Keratinocyte (primary cell): ENCODE results near the gene SLCO1B3. TPM values are rescaled to one million over a fixed set of nuclear protein-coding genes. Genes with fewer than 3 reads are reported as not detected.

Experiments
- DNase-seq: peaks from one replicate; pipeline ENCODE4 v3.0.0-alpha.2; 2011; ENCODE audit warnings: low read depth, missing footprints, low spot score
- FAIRE-seq: peaks from 2 replicates; lab custom pipeline; 2011; peaks lifted over from hg19 to GRCh38; lab: Jason Lieb, UNC
- H2AFZ ChIP-seq: 2 replicates; pipeline ENCODE4 v1.6.0; 2012; ENCODE audit warnings: low read length, control low read depth, inconsistent platforms; ENCODE audit not compliant: control insufficient read depth
- H3K27ac ChIP-seq: 2 replicates; pipeline ENCODE4 v1.5.1; 2011; ENCODE audit warnings: low read length; ENCODE audit not compliant: control insufficient read depth, insufficient read depth
- H3K27me3 ChIP-seq: 3 replicates; pipeline ENCODE4 v1.6.0; 2011; ENCODE audit warnings: low read length; ENCODE audit not compliant: control insufficient read depth, insufficient read depth; ENCODE audit errors: extremely low read depth
- H3K36me3 ChIP-seq, 2 experiments: 2 replicates in 1 of 2; 3 replicates in 1 of 2; pipeline ENCODE4 v1.5.1; 2011; ENCODE audit warnings: low read length in 2 of 2, mild to moderate bottlenecking in 1 of 2; ENCODE audit not compliant: control insufficient read depth in 2 of 2, insufficient read depth in 2 of 2; ENCODE audit errors: extremely low read depth in 1 of 2
- H3K4me1 ChIP-seq: 3 replicates; pipeline ENCODE4 v1.5.1; 2011; ENCODE audit warnings: low read length; ENCODE audit not compliant: control insufficient read depth, insufficient read depth; ENCODE audit errors: extremely low read depth
- H3K4me2 ChIP-seq: 3 replicates; pipeline ENCODE4 v1.6.0; 2011; ENCODE audit warnings: low read depth, low read length; ENCODE audit not compliant: control insufficient read depth, insufficient read depth; ENCODE audit errors: extremely low read depth
- H3K4me3 ChIP-seq, 3 experiments: fragments of 200-600 bp in 1 of 3; sonication (generic) in 1 of 3; 2 replicates in 2 of 3; 3 replicates in 1 of 3; pipeline ENCODE4 v1.5.1; 2011 to 2016; ENCODE audit warnings: low read length in 3 of 3, mild to moderate bottlenecking in 3 of 3, control low read depth in 2 of 3, inconsistent platforms in 1 of 3, low read depth in 1 of 3, mixed read lengths in 1 of 3, mixed run types in 1 of 3, moderate library complexity in 1 of 3; ENCODE audit not compliant: control insufficient read depth in 2 of 3, insufficient read depth in 2 of 3; ENCODE audit errors: extremely low read depth in 1 of 3
- H3K79me2 ChIP-seq: 2 replicates; pipeline ENCODE4 v1.6.0; 2012; ENCODE audit warnings: low read length; ENCODE audit not compliant: control insufficient read depth, insufficient read depth
- H3K9ac ChIP-seq: 3 replicates; pipeline ENCODE4 v1.6.0; 2011; ENCODE audit warnings: low read length; ENCODE audit not compliant: control insufficient read depth, insufficient read depth; ENCODE audit errors: extremely low read depth
- H3K9me1 ChIP-seq: 3 replicates; pipeline ENCODE4 v1.6.0; 2011; ENCODE audit warnings: low read length; ENCODE audit not compliant: control insufficient read depth, insufficient read depth; ENCODE audit errors: extremely low read depth
- H3K9me3 ChIP-seq: 2 replicates; pipeline ENCODE4 v1.5.1; 2012; ENCODE audit warnings: low read depth, low read length; ENCODE audit not compliant: control insufficient read depth
- H4K20me1 ChIP-seq: 3 replicates; pipeline ENCODE4 v1.6.0; 2011; ENCODE audit warnings: low read length; ENCODE audit not compliant: control insufficient read depth, insufficient read depth; ENCODE audit errors: extremely low read depth
- EZH2 ChIP-seq: IDR thresholded peaks from one replicate; pipeline ENCODE4 v1.6.1; 2012; ENCODE audit warnings: inconsistent platforms, mild to moderate bottlenecking, low read length, moderate library complexity
- dilution Hi-C: fragments of 300-500 bp; cut with MboI; formaldehyde crosslinking; loops from one replicate; pipeline ENCODE4 v1.7.0; 2020; ENCODE audit warnings: low sequenced_read_pairs; ENCODE audit not compliant: extremely low pct_ligation_motif_present
- polyA plus RNA-seq, 5 experiments: library from polyadenylated mRNA; depleted of rRNA in 3 of 5; stranded (reverse) in 3 of 5; stranded (forward) in 1 of 5; unstranded in 1 of 5; fragments of >200 nt; gene quantifications; 1 replicate in 1 of 5; 2 replicates in 3 of 5; 3 replicates in 1 of 5; pipeline versions ENCODE4 v1.2.1 to v1.2.3, GENCODE V29; 2011 to 2012; ENCODE audit warnings: missing spikeins in 2 of 5, low read depth in 1 of 5, low replicate concordance in 1 of 5
- TF ChIP-seq, protein P1 (sequence below), 3 experiments: IDR thresholded peaks in 1 of 3; conservative IDR thresholded peaks in 1 of 3; optimal IDR thresholded peaks in 1 of 3; 2 replicates in 2 of 3; 3 replicates in 1 of 3; pipeline versions ENCODE3 to v1.5.1; 2011; ENCODE audit warnings: low read length in 3 of 3, mild to moderate bottlenecking in 3 of 3, moderate library complexity in 2 of 3, control low read depth in 1 of 3, inconsistent platforms in 1 of 3; ENCODE audit not compliant: insufficient read depth in 2 of 3; ENCODE audit errors: extremely low read depth in 1 of 3

Gene SLCO1B3
- polyA plus RNA-seq, 1 donor (not counting 4 experiments of a cell fraction or from before 2014, with no cell fraction given): not detected

DNA sequence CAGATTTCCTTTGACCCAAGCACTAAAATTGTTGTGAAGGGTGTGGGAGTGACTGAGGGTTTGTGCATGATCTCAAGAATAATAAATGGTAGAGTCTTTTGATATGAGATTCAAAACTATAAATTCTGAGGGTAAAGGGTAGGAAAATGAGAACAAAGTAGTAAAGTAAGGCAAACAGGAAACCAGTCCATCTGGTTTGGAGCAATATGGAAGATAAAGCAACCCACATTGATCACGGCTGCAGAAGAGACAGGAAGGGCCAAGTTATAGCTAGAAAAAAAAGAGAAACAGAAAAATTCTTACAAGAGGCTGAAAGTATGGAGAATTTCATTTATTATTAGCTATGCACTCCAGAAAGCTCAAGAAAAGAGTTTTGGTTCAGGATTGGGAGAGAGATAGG lies 4.6 kb upstream of the SLCO1B3 start:
- H4K20me1 ChIP-seq: no peaks in the 10 kb centered on the region

GRCh38 chr12:20807192-20808080 lies 3.1 kb upstream of the SLCO1B3 start:
- Histone ChIP-seq H3K9me1 (no peaks in the 10 kb centered on the region), H4K20me1 (no peaks in the 10 kb centered on the region), H3K9me3 (no peaks in the 10 kb centered on the region), H3K79me2 (no peaks in the 10 kb centered on the region), H3K4me3 (no peak overlapping the region), H3K4me2 (no peak overlapping the region), H3K36me3 (no peaks in the 10 kb centered on the region), H3K4me1 (no peaks in the 10 kb centered on the region), H3K9ac (no peak overlapping the region), H3K27me3 (no peaks in the 10 kb centered on the region), H2AFZ (no peak overlapping the region), H3K27ac (no peak overlapping the region)
- dilution Hi-C loops: no loop called here
- no peak for TF ChIP-seq EZH2
- TF ChIP-seq, protein P1, sequence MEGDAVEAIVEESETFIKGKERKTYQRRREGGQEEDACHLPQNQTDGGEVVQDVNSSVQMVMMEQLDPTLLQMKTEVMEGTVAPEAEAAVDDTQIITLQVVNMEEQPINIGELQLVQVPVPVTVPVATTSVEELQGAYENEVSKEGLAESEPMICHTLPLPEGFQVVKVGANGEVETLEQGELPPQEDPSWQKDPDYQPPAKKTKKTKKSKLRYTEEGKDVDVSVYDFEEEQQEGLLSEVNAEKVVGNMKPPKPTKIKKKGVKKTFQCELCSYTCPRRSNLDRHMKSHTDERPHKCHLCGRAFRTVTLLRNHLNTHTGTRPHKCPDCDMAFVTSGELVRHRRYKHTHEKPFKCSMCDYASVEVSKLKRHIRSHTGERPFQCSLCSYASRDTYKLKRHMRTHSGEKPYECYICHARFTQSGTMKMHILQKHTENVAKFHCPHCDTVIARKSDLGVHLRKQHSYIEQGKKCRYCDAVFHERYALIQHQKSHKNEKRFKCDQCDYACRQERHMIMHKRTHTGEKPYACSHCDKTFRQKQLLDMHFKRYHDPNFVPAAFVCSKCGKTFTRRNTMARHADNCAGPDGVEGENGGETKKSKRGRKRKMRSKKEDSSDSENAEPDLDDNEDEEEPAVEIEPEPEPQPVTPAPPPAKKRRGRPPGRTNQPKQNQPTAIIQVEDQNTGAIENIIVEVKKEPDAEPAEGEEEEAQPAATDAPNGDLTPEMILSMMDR (optimal IDR thresholded peaks at IDR 0.05 in 1 of 3, IDR thresholded peaks at IDR 0.05 in 1 of 3, conservative IDR thresholded peaks at IDR 0.05 in 1 of 3; ENCODE audit: extremely low read depth in 1 of 3, insufficient read depth in 2 of 3, low read length in 3 of 3): no peak
- DNase-seq (no peak), FAIRE-seq (no peak)

More for the DNA sequence above, 4.6 kb upstream of the SLCO1B3 start:
- H3K27me3 ChIP-seq: no peaks in the 10 kb centered on the region
- no peaks in the 10 kb centered on the region for H3K9me1 ChIP-seq
- no peak overlapping the region for H3K4me3 ChIP-seq
- H3K9me3 ChIP-seq: no peaks in the 10 kb centered on the region
- no peak overlapping the region for H3K4me2 ChIP-seq
- H3K27ac ChIP-seq: no peak overlapping the region
- H3K79me2 ChIP-seq: no peaks in the 10 kb centered on the region
- no peak overlapping the region for H3K9ac ChIP-seq
- H3K36me3 ChIP-seq: no peaks in the 10 kb centered on the region
- TF ChIP-seq, protein P1 (optimal IDR thresholded peaks at IDR 0.05 in 1 of 3, IDR thresholded peaks at IDR 0.05 in 1 of 3, conservative IDR thresholded peaks at IDR 0.05 in 1 of 3; ENCODE audit: extremely low read depth in 1 of 3, insufficient read depth in 2 of 3, low read length in 3 of 3): no peak
- no peak for TF ChIP-seq EZH2
- no peaks in the 10 kb centered on the region for H3K4me1 ChIP-seq
- FAIRE-seq (no peak), DNase-seq (no peak)
- dilution Hi-C loops: no loop called here
- H2AFZ ChIP-seq: no peak overlapping the region
